Ovary (tissue), 9 donors: Measurements from ENCODE around the gene NUP188. TPM values are rescaled to one million over a fixed set of nuclear protein-coding genes. Genes with fewer than 3 reads are reported as not detected.

Experiments used
- DNase-seq, 5 donors: peaks; one replicate each; pipeline ENCODE4 v3.0.0-alpha.2; 2019 to 2020
- H3K27ac ChIP-seq, 2 donors: fragments of 200-600 bp; one replicate each; pipeline versions ENCODE4 v1.5.1 to v1.8.0; 2019 to 2022
- H3K27me3 ChIP-seq: fragments of 200-600 bp; one replicate; pipeline ENCODE4 v1.8.0; 2022
- H3K36me3 ChIP-seq: fragments of 200-600 bp; sonication (generic); one replicate; pipeline ENCODE4 v1.5.1; 2019
- H3K4me1 ChIP-seq: one replicate; pipeline ENCODE4 v1.8.1; 2013; ENCODE audit warnings: mild to moderate bottlenecking, moderate library complexity; ENCODE audit not compliant: insufficient read depth
- H3K4me3 ChIP-seq: fragments of 200-600 bp; sonication (generic); one replicate; pipeline ENCODE4 v1.5.1; 2017
- H3K9me3 ChIP-seq, 2 donors: fragments of 200-600 bp in 1 of 2; sonication (generic) in 1 of 2; one replicate each; pipeline versions ENCODE4 v1.5.1 to v1.8.1; 2013 to 2019; ENCODE audit warnings: mild to moderate bottlenecking in 1 of 2, moderate library complexity in 1 of 2
- CTCF ChIP-seq, 3 donors: fragments of 450-650 bp in 2 of 3; fragments of 200-600 bp in 1 of 3; IDR thresholded peaks; one replicate each; pipeline versions ENCODE4 v1.5.1 to v1.8.0; 2016 to 2022; ENCODE audit warnings: antibody characterized with exemption in 3 of 3, mild to moderate bottlenecking in 1 of 3
- EP300 ChIP-seq: sonication (generic); formaldehyde crosslinking; IDR thresholded peaks from one replicate; pipeline ENCODE4 v1.6.1; 2017; ENCODE audit warnings: antibody characterized with exemption
- POLR2A ChIP-seq: fragments of 450-650 bp; IDR thresholded peaks from one replicate; pipeline ENCODE4 v1.6.1; 2017; ENCODE audit warnings: antibody characterized with exemption, mild to moderate bottlenecking, moderate library complexity
- WGBS, 3 donors: extraction: QIAGEN DNeasy Blood & Tissue Kit in 1 of 3; methylation state at CpG; one replicate each; pipeline versions ENCODE4 v1.1.5 to v1.1.7; 2013 to 2017; 5-methylcytosine and 5-hydroxymethylcytosine counted together
- intact Hi-C, 4 donors: fragments of 100-400 bp; cut with DNase I; formaldehyde crosslinking; loops; one replicate each; pipeline versions ENCODE4 v1.11.0 to v1.15.1; 2022 to 2023
- polyA plus RNA-seq, 2 donors: library from polyadenylated mRNA; stranded (reverse); fragments of 200-250 nt in 1 of 2; fragments of 350-450 nt in 1 of 2; fragmentation: Illumina TruSeq in 1 of 2; extraction: RNeasy Lipid Tissue Mini Kit (QIAGEN cat#74804) in 1 of 2; gene quantifications; one replicate each; pipeline ENCODE4 v1.2.3, GENCODE V29; 2013 to 2014
- total RNA-seq, 7 donors: library from RNA; depleted of rRNA in 2 of 7; stranded (reverse); fragments of >200 nt in 2 of 7; fragmentation: NEBNext Ultra II Directional in 3 of 7; extraction: Animal tissue kit (Norgen Biotek cat#: 25700) in 3 of 7; gene quantifications; one replicate each; pipeline versions ENCODE4 v1.1.0 to v1.2.4, GENCODE V29; 2016 to 2023
- donor health status: DM: no; HTN: no; CAD: no; lungs with moderate emphysema.
- donor health status: DM: no; HTN: no; CAD: no.
- donor health status: Bipolar disorder and iron deficiency.
- donor health status: DM: yes; HTN: yes; CAD: no.
- donor health status: DM: no; HTN: no; CAD: no.
- donor health status: DM: yes; HTN: yes; CAD: no.

Gene NUP188
- total and polyA plus RNA-seq, 9 donors: 10.6 to 43.8 (median 25.1) TPM

- intact Hi-C loops: no loop called here
- Histone ChIP-seq H3K36me3 (no peaks in the 10 kb centered on the region), H3K27me3 (no peaks in the 10 kb centered on the region), H3K9me3 (no peaks in the 10 kb centered on the region), H3K4me3 (no peak overlapping the region), H3K27ac (no peak overlapping the region), H3K4me1 (no peaks in the 10 kb centered on the region)
- TF ChIP-seq POLR2A: no peak
- TF ChIP-seq CTCF (IDR thresholded peaks at IDR 0.05): no peak
- TF ChIP-seq EP300: no peak
- DNase-seq: no peak
- WGBS, 3 donors: 70 to 74% (median 70%) methylated on average over 8 of the region's 8 CpGs
These were observed 47.8 kb upstream of the NUP188 start for GRCh38 chr9:128899566-128900322.

- intact Hi-C loops: no loop called here
- H3K9me3 ChIP-seq: no peaks in the 10 kb centered on the region
- TF ChIP-seq CTCF (IDR thresholded peaks at IDR 0.05) (no peak), EP300 (no peak), POLR2A (no peak)
- H3K4me1 ChIP-seq: no peaks in the 10 kb centered on the region
- H3K4me3 ChIP-seq: no peak overlapping the region
- no peaks in the 10 kb centered on the region for H3K27me3 ChIP-seq
- no peak overlapping the region for H3K27ac ChIP-seq
- no peaks in the 10 kb centered on the region for H3K36me3 ChIP-seq
- 81 to 87% (median 83%) methylated on average over 7 of the region's 7 CpGs for WGBS, 3 donors
- DNase-seq: no peak
These were observed 46.1 kb upstream of the NUP188 start for GRCh38 chr9:128901379-128901778.

GRCh38 chr9:128901822-128902221 is 45.7 kb upstream of the NUP188 start:
- intact Hi-C loops: no loop called here
- no peak for DNase-seq
- TF ChIP-seq POLR2A (no peak), EP300 (no peak), CTCF (IDR thresholded peaks at IDR 0.05) (no peak)
- no peak overlapping the region for H3K27ac ChIP-seq
- no peaks in the 10 kb centered on the region for H3K36me3 ChIP-seq
- no peaks in the 10 kb centered on the region for H3K9me3 ChIP-seq
- H3K4me1 ChIP-seq: no peaks in the 10 kb centered on the region
- H3K27me3 ChIP-seq: no peaks in the 10 kb centered on the region
- no peak overlapping the region for H3K4me3 ChIP-seq
- WGBS, 3 donors: 87 to 92% (median 88%) methylated on average over 5 of the region's 5 CpGs

GRCh38 chr9:128902351-128903078 is 45.0 kb upstream of the NUP188 start:
- H3K27ac ChIP-seq: no peak overlapping the region
- H3K27me3 ChIP-seq: no peaks in the 10 kb centered on the region
- DNase-seq: no peak
- no peak overlapping the region for H3K4me3 ChIP-seq
- no peaks in the 10 kb centered on the region for H3K9me3 ChIP-seq
- intact Hi-C loops: no loop called here
- H3K4me1 ChIP-seq: no peaks in the 10 kb centered on the region
- WGBS, 3 donors: 84 to 86% (median 86%) methylated on average over 21 to 23 of the region's 23 CpGs
- H3K36me3 ChIP-seq: no peaks in the 10 kb centered on the region
- TF ChIP-seq POLR2A (no peak), EP300 (no peak), CTCF (IDR thresholded peaks at IDR 0.05) (no peak)
